HG02642 (cell line): ENCODE results near the gene SPATA31D1.

Experiments
- ATAC-seq: cut with Tn5 transposase; IDR thresholded peaks from one replicate; pipeline ENCODE4 v1.9.1; 2021; ENCODE audit warnings: mild to moderate bottlenecking; ENCODE audit not compliant: unreplicated experiment, poor library complexity

Gene SPATA31D1

DNA sequence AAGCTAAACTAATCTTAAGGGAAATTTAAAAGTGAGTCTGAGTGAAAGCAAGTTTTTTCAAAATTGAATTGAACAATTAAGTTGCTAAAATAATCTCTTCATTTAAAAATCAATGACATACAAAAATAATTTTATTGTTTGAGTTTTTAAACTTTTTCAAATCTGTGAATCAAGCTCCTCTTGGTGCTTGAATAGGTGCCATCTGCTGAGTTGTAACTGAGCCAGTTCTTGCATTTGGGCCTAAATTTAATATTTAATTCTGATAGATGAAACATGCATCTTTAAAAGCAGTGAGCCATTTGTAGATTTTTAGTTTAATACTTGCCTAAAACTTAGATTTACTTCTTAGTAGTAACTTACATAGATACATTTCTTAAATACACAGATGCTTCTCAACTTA is 31.8 kb downstream of the SPATA31D1 start:
- ATAC-seq = no peak

DNA sequence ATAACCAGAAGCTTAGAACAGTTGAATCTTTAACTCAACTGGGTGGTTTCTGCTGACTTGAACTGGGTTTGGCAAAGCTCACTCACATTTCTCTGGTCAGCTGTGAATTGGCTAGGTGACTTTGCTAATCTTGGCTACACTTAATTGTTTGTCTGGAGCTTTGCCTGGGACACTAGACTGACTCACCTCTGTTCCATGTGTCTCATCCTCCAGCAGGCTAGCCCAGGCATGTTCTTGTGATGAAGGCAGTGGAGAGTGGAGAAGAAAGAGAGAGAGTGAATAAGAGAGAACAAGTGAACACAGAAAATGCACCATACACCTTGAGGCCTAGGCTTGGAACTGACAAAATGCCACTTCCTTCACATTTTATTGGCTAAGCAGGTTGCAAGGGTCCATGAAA is 32.6 kb downstream of the SPATA31D1 start:
- no peak for ATAC-seq

DNA sequence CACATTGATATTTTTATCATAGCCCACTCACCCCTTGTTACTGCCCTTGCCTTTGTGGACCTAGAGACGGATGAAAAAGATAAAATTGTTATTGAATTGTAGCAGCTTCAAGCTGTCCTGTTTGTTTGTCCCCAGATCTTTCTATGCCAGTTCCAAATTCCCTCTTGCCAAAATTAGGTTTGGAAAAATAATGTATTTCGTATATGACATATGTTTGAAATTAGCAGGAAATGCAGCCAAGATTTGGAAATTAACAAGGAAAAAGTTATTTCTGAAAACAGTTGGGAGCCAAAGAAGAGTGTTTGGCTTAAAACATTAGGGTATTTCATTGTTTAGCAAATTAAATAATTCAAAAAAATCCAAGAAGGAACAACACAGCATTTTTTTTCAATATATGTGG is 33.5 kb downstream of the SPATA31D1 start:
- ATAC-seq = no peak

DNA sequence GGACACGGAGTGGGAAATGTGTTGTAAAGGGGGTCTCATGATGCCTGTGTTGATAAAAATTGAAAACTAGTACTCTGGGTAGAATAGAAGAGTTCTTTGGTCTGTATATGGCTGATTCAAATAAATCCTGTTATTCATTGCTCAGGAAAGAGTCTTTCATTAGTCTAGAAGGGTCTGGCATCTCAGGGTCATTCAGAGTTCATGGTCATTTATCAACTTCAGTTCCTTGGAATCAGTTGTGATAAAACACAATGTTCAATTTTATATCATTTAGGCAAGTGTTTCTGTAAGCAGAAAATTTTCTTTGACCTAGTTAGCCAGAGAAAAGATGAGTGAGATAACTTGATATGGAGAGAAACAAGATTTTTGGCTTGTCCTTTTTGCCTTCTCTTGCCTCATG is 36.3 kb downstream of the SPATA31D1 start:
- no peak for ATAC-seq

DNA sequence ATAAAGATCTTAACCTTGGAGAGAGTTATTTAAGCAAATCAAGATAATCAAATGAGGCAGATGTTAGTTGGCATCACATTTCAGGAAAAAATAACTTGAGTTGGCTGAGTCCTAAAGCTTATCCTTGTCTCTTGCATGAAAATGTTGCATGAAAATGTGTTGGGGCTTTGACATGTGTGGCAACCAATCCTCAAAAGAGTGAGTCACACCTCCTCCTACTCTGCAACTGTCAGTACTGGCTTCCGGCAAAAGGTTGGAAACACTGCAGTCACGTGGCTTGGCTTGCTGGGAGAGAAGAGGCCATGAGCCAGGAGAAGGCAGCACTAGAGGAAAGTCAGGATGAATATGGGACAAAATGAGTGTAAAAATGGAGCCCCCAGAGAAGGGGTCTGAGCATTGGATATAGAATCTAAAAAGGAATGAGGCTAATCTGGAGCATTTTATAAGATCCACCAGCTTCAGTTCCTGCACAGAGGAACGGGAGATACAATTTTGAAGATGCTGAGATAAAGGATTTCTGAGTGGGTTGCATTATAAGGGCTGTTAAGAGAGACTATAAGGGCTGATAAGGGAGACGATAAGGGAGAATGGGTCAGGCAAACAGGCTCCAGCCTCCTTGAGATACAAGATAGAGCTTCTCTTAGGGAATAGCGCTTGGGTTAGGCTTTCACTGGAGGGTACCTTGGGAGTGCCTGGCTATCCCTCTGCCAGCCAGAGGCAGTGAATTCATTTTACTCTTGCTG is 43.1 kb downstream of the SPATA31D1 start:
- no peak for ATAC-seq

DNA sequence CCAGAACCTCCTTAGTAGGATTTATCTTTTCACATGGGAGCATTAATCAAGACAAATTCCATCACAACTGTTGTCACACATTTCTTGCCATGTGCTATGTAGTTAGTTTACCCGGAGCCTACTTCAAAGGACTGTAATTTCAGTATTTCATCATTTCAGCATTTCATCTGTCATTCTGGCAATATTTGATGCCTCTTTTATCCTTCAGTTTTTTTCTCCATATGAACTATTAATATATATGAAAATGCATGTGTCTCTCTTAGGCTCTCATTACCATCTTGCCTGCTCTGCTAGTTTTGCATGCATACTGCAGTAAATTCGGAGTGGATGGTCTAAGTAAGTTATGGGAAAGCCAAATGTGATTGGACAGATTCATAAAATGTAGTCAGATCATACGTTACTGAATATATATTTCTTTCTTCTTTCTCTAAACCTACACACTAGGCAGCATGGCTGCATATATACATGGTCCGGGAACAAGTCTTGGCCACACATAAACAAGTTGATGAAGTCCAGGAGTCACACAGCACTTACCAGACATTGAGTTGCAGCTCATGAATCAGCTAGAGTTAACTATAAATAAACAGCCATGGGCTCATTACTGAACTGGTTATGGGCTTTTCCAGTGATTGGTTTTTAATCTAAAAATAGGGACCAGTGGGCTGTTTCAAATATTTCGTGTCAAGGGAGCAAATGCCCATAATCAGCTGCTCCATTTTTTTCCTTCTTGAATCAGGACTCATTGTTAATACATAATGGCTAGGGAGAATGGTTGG is 46.6 kb downstream of the SPATA31D1 start:
- ATAC-seq = no peak

DNA sequence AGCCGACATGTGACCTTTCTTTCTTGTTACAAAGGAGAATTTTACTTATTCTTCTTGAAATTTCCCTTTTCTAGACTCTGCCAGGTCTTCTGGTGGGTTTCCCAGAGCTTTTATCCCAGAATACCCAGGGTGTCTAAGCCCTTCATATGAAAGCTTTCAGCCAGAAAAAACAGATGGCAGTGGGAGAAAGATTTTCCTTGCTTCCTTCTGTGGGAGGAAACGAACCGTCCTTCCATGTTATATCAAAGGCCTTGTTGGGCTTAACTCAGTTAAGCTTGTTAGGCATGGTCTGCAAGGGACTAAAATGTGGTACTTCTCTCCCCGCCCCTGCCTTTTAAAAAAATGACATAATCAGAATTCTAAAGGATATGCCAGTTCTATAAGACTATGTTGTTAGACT is 47.5 kb downstream of the SPATA31D1 start:
- no peak for ATAC-seq

DNA sequence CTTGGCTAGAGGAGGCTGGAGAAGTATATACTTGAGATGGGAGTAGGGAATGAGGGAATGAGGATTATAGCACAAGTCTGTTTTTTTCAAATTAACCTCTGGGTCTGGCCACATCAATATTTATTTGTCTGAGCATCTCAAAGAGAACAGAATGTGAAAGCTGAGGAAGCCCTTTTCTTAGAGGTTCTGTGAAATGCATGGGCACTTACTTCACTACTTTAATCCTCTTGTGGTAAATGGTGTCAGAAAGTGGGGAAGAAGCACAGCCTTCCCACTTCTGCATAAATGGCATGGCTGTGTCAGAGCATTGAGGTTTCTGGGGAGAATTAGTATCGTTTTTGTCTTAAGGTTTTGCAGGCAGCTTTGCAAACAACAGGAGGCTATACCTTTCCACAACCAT is 48.6 kb downstream of the SPATA31D1 start:
- no peak for ATAC-seq

DNA sequence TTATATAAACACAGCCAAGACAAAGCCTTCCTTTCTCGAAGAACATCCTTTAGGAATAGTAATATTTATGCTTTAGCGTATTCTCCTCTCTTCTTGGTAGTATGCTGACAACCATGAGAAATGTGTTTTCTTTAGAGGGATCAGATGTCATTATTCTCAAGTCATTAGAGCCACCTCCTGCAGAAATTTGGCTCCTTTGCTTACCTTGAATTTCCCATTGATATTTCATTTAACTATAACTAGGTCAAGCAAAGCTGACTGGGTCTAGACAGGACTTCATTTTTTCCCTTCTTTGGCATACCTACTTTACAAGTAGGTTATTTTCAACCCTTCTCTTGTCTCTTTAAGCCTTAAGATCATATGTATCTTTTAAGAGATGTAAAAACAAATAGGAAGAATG is 50.3 kb downstream of the SPATA31D1 start:
- no peak for ATAC-seq
